ENCODE results near the gene PIWIL4.

Gene PIWIL4

GRCh38 chr11:94647926-94648325 lies 80.8 kb downstream of the PIWIL4 start:
- Histone ChIP-seq H2BK120ac (ENCODE audit: low read depth, low read length) (no peak overlapping the region), H2AFZ (ENCODE audit: low read depth, low read length) (no peak overlapping the region), H3K14ac (ENCODE audit: low read length in 2 of 2) (no peak overlapping the region), H3K4ac (ENCODE audit: low read depth in 1 of 2, low read length in 2 of 2) (no peak overlapping the region), H2BK12ac (ENCODE audit: low read length in 2 of 2) (no peak overlapping the region), H3K4me3 (ENCODE audit: insufficient read depth in 1 of 2, low read depth in 1 of 2, low read length in 2 of 2) (no peak overlapping the region), H4K8ac (ENCODE audit: low read length) (no peak overlapping the region), H3K9me3 (ENCODE audit: control insufficient read depth, low read length) (no peaks in the 10 kb centered on the region), H3K9ac (ENCODE audit: low read length) (no peak overlapping the region), H3K23ac (ENCODE audit: low read length in 2 of 2) (no peak overlapping the region), H3K4me1 (ENCODE audit: control insufficient read depth, insufficient read depth, low read depth, low read length) (no peaks in the 10 kb centered on the region), H3K27ac (ENCODE audit: low read length, poor library complexity, severe bottlenecking) (no peak overlapping the region), H4K91ac (ENCODE audit: low read length) (no peak overlapping the region), H3K79me1 (replicated peaks; ENCODE audit: low read length, poor library complexity, severe bottlenecking) (no peaks in the 10 kb centered on the region), H2BK5ac (ENCODE audit: low read depth, low read length, poor library complexity, severe bottlenecking) (no peak overlapping the region), H3K4me2 (ENCODE audit: low read length, poor library complexity, severe bottlenecking) (no peak overlapping the region), H3K27me3 (ENCODE audit: control insufficient read depth in 1 of 2, insufficient read depth in 1 of 2, low read length in 2 of 2) (no peaks in the 10 kb centered on the region), H2AK5ac (ENCODE audit: low read length, severe bottlenecking) (no peak overlapping the region), H3K36me3 (ENCODE audit: control insufficient read depth in 1 of 2, insufficient read depth in 2 of 2, low read depth in 1 of 2, low read length in 2 of 2) (no peaks in the 10 kb centered on the region), H2BK15ac (ENCODE audit: low read depth, poor library complexity, severe bottlenecking) (no peak overlapping the region), H3K18ac (ENCODE audit: low read depth in 1 of 2, low read length in 2 of 2) (no peak overlapping the region)
- 46% methylated on average over 3 of the region's 3 CpGs for WGBS
- peak; percentile 68 for DNase-seq

DNA sequence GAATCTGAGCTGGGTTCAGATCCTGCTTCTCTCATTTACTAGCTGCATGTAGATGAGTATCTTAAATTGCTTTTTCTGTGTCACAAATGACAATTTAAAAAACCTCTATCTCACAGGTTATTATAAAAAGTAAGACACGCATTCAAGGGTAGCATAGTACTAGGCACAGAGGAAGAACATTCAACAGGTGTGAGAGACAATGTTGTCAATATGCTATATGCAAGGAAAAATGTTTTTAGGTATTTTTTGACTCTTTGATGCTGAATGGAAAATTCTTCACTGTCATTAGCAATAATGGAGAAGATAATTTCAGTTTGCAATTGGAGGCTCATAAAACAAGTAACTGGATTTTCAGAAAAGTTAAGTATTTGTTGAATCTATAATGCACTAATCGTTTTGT lies 81.6 kb downstream of the PIWIL4 start:
- Histone ChIP-seq H3K36me3 (ENCODE audit: control insufficient read depth in 1 of 2, insufficient read depth in 2 of 2, low read depth in 1 of 2, low read length in 2 of 2) (no peaks in the 10 kb centered on the region), H4K91ac (ENCODE audit: low read length) (no peak overlapping the region)
- 87% methylated on average over 2 of the region's 2 CpGs for WGBS

GRCh38 chr11:94649254-94649653 lies 82.1 kb downstream of the PIWIL4 start:
- DNase-seq: no peak
- Histone ChIP-seq H4K91ac (ENCODE audit: low read length) (no peak overlapping the region), H3K9me3 (ENCODE audit: control insufficient read depth, low read length) (no peaks in the 10 kb centered on the region), H2AFZ (ENCODE audit: low read depth, low read length) (no peak overlapping the region), H3K27ac (ENCODE audit: low read length, poor library complexity, severe bottlenecking) (no peak overlapping the region), H3K9ac (ENCODE audit: low read length) (no peak overlapping the region), H2BK120ac (ENCODE audit: low read depth, low read length) (no peak overlapping the region), H2BK12ac (ENCODE audit: low read length in 2 of 2) (no peak overlapping the region), H3K23ac (ENCODE audit: low read length in 2 of 2) (no peak overlapping the region), H3K4ac (ENCODE audit: low read depth in 1 of 2, low read length in 2 of 2) (no peak overlapping the region), H3K14ac (ENCODE audit: low read length in 2 of 2) (no peak overlapping the region), H3K36me3 (ENCODE audit: control insufficient read depth in 1 of 2, insufficient read depth in 2 of 2, low read depth in 1 of 2, low read length in 2 of 2) (no peaks in the 10 kb centered on the region), H3K4me3 (ENCODE audit: insufficient read depth in 1 of 2, low read depth in 1 of 2, low read length in 2 of 2) (no peak overlapping the region), H3K79me1 (replicated peaks; ENCODE audit: low read length, poor library complexity, severe bottlenecking) (no peaks in the 10 kb centered on the region), H3K18ac (ENCODE audit: low read depth in 1 of 2, low read length in 2 of 2) (peak overlapping the region in 1 of 2 experiments; percentile 12), H3K4me1 (ENCODE audit: control insufficient read depth, insufficient read depth, low read depth, low read length) (no peaks in the 10 kb centered on the region), H4K8ac (ENCODE audit: low read length) (no peak overlapping the region), H3K27me3 (ENCODE audit: control insufficient read depth in 1 of 2, insufficient read depth in 1 of 2, low read length in 2 of 2) (no peaks in the 10 kb centered on the region), H3K4me2 (ENCODE audit: low read length, poor library complexity, severe bottlenecking) (no peak overlapping the region), H2BK15ac (ENCODE audit: low read depth, poor library complexity, severe bottlenecking) (no peak overlapping the region), H2BK5ac (ENCODE audit: low read depth, low read length, poor library complexity, severe bottlenecking) (no peak overlapping the region), H2AK5ac (ENCODE audit: low read length, severe bottlenecking) (no peak overlapping the region)
- 74% methylated on average over 2 of the region's 2 CpGs for WGBS

More for the DNA sequence above, 81.6 kb downstream of the PIWIL4 start:
- no peak for DNase-seq
- no peak overlapping the region for H3K23ac ChIP-seq (ENCODE audit: low read length in 2 of 2)
- no peaks in the 10 kb centered on the region for H3K9me3 ChIP-seq (ENCODE audit: control insufficient read depth, low read length)
- H3K4me1 ChIP-seq (ENCODE audit: control insufficient read depth, insufficient read depth, low read depth, low read length): no peaks in the 10 kb centered on the region
- H3K14ac ChIP-seq (ENCODE audit: low read length in 2 of 2): no peak overlapping the region
- H3K9ac ChIP-seq (ENCODE audit: low read length): no peak overlapping the region
- H2AK5ac ChIP-seq (ENCODE audit: low read length, severe bottlenecking): no peak overlapping the region
- no peak overlapping the region for H2BK5ac ChIP-seq (ENCODE audit: low read depth, low read length, poor library complexity, severe bottlenecking)
- H3K27me3 ChIP-seq (ENCODE audit: control insufficient read depth in 1 of 2, insufficient read depth in 1 of 2, low read length in 2 of 2): no peaks in the 10 kb centered on the region
- peak overlapping the region; percentile 24 for H4K8ac ChIP-seq (ENCODE audit: low read length)
- no peaks in the 10 kb centered on the region for H3K79me1 ChIP-seq (replicated peaks; ENCODE audit: low read length, poor library complexity, severe bottlenecking)
- H2BK15ac ChIP-seq (ENCODE audit: low read depth, poor library complexity, severe bottlenecking): no peak overlapping the region
- no peak overlapping the region for H2BK120ac ChIP-seq (ENCODE audit: low read depth, low read length)
- no peak overlapping the region for H3K18ac ChIP-seq (ENCODE audit: low read depth in 1 of 2, low read length in 2 of 2)
- no peak overlapping the region for H3K27ac ChIP-seq (ENCODE audit: low read length, poor library complexity, severe bottlenecking)
- H3K4ac ChIP-seq (ENCODE audit: low read depth in 1 of 2, low read length in 2 of 2): no peak overlapping the region
- H3K4me2 ChIP-seq (ENCODE audit: low read length, poor library complexity, severe bottlenecking): no peak overlapping the region
- H3K4me3 ChIP-seq (ENCODE audit: insufficient read depth in 1 of 2, low read depth in 1 of 2, low read length in 2 of 2): no peak overlapping the region
- H2AFZ ChIP-seq (ENCODE audit: low read depth, low read length): no peak overlapping the region
- H2BK12ac ChIP-seq (ENCODE audit: low read length in 2 of 2): no peak overlapping the region

GRCh38 chr11:94649964-94650623 lies 82.9 kb downstream of the PIWIL4 start:
- H4K91ac ChIP-seq (ENCODE audit: low read length): no peak overlapping the region
- WGBS: 90% methylated on average over 4 of the region's 4 CpGs
- no peak overlapping the region for H2BK15ac ChIP-seq (ENCODE audit: low read depth, poor library complexity, severe bottlenecking)

More at GRCh38 chr11:94649964-94650623, 82.9 kb downstream of the PIWIL4 start:
- Histone ChIP-seq H3K9ac (ENCODE audit: low read length) (peak overlapping the region; percentile 73), H3K4me1 (ENCODE audit: control insufficient read depth, insufficient read depth, low read depth, low read length) (no peaks in the 10 kb centered on the region), H3K36me3 (ENCODE audit: control insufficient read depth in 1 of 2, insufficient read depth in 2 of 2, low read depth in 1 of 2, low read length in 2 of 2) (no peaks in the 10 kb centered on the region), H2AFZ (ENCODE audit: low read depth, low read length) (no peak overlapping the region), H3K27me3 (ENCODE audit: control insufficient read depth in 1 of 2, insufficient read depth in 1 of 2, low read length in 2 of 2) (no peaks in the 10 kb centered on the region), H2BK120ac (ENCODE audit: low read depth, low read length) (peak overlapping the region; percentile 35), H2AK5ac (ENCODE audit: low read length, severe bottlenecking) (no peak overlapping the region), H3K18ac (ENCODE audit: low read depth in 1 of 2, low read length in 2 of 2) (peak overlapping the region in 1 of 2 experiments; percentile 46), H3K79me1 (replicated peaks; ENCODE audit: low read length, poor library complexity, severe bottlenecking) (no peaks in the 10 kb centered on the region), H2BK5ac (ENCODE audit: low read depth, low read length, poor library complexity, severe bottlenecking) (no peak overlapping the region), H3K4me2 (ENCODE audit: low read length, poor library complexity, severe bottlenecking) (no peak overlapping the region), H3K4me3 (ENCODE audit: insufficient read depth in 1 of 2, low read depth in 1 of 2, low read length in 2 of 2) (peak overlapping the region in 1 of 2 experiments; percentile 17), H4K8ac (ENCODE audit: low read length) (no peak overlapping the region), H3K23ac (ENCODE audit: low read length in 2 of 2) (no peak overlapping the region), H2BK12ac (ENCODE audit: low read length in 2 of 2) (no peak overlapping the region), H3K27ac (ENCODE audit: low read length, poor library complexity, severe bottlenecking) (no peak overlapping the region), H3K4ac (ENCODE audit: low read depth in 1 of 2, low read length in 2 of 2) (no peak overlapping the region), H3K9me3 (ENCODE audit: control insufficient read depth, low read length) (no peaks in the 10 kb centered on the region), H3K14ac (ENCODE audit: low read length in 2 of 2) (no peak overlapping the region)
- no peak for DNase-seq

Measured in mesenchymal stem cell (in vitro differentiated cells and primary cell).